ENCODE measurements around the gene MBOAT7.

Gene MBOAT7

DNA sequence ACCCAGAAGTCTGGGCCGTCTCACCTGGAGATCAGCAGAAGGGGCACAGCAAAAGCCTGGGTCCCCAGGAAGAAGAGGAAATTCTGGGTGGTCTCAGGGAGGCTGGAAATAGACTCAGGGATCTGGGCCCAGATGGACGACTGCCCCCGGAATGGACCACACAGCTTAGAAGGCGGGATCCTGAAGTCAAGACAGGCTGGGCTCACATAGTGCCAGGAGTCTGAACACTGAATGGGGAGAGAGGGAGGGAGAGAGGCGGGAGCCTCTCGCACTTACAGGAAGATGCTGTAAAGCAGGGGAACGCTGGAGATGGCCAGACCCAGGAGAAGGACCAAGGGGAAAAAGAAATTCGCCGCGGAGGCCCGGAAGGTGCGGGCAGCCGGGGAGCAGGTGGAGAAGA lies 28.5 kb downstream of the MBOAT7 start:
- DNase-seq, result no peak

GRCh38 chr19:54160182-54160811 lies 29.1 kb downstream of the MBOAT7 start:
- DNase-seq, result no peak

DNA sequence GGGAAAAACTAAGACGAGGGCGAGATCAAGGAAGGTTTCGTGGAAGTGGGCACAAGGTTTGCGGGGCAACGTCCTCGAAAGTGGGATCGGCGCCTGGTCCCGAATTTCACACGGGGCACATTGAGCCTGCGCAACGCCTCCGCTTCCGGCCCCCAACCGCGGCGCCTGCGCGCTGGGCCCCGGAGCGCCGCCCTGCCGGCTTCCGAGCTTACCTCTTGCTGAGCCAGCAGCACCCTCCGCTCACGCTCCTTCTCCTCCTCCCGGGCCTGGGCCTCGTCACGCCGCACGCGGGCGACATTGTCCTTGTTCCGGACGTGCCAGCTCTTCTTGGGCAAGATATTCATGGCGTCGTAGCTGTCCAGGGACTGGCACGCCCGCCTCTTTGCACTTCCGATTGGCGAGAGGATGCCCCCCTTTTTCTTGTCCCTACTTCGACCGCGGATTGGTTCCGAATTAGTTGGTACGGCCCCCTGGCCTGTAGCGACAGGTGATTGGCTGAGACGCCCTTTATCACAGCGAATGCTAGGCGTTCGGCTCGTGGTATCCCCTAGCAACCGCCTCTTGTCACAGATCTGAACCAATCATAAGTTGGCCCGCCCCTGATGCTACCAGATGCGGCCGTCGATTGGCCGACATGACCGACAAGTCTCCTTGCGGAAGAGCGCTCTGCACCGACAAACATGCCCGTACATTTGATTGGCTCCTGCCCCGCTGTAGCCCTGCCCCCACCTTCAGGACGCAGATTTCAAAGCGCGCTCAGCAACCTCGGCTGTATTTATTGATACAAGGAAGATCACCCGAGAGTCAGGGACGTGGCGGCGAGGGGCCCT lies 29.8 kb downstream of the MBOAT7 start, which contains the start of gene LENG1:
TSS of gene LENG1 (minus strand) at position 370 of the 830 bp plus-strand sequence. CDS start at position 344, 26 bp downstream.
- peak; percentile 100 for DNase-seq

- DNase-seq, result peak; percentile 24
These were observed 30.5 kb downstream of the MBOAT7 start for GRCh38 chr19:54158812-54159351.

DNA sequence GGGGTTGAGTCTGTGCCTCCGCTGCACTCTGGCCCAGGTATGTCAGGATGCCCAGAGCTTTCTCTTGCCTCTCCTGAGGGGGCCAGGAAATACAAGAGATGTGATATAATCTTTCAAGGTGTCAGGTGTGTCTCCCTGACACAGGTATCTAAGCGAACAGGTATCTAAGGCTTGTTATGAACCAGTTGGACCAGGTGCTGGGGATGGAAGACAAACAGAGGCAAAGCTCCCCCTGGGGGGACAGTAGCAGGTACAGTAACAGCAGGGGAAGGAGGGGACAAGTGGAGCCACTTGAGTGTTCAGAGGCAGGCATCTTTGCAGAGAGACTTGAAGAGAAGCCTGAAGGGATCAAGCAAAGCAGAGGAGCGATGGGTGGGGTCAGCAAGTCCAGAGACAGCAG lies 32.4 kb downstream of the MBOAT7 start:
- DNase-seq, result no peak

GRCh38 chr19:54156490-54156889 lies 32.9 kb downstream of the MBOAT7 start:
- DNase-seq, result no peak

DNA sequence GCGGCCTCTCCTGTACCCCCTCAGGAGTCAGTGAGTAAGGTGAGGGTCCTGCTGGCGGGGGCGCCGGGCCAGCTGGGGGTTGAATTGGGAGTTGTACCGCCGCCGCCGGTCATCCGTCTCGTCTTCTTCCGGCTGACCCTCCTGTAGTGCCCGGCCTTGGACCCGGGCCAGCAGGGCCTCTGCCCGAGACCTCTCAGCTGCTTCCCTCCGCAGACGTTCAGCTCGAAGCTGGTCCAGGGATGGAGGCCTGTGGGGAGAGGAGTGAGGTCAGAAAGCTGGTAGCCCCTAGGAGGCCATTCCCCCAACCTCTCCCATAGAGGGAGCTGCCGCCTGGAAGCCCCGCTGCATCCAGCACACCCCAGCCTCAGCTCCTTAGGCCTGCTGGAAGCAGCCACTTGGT lies 33.7 kb downstream of the MBOAT7 start:
- DNase-seq, result no peak

DNA sequence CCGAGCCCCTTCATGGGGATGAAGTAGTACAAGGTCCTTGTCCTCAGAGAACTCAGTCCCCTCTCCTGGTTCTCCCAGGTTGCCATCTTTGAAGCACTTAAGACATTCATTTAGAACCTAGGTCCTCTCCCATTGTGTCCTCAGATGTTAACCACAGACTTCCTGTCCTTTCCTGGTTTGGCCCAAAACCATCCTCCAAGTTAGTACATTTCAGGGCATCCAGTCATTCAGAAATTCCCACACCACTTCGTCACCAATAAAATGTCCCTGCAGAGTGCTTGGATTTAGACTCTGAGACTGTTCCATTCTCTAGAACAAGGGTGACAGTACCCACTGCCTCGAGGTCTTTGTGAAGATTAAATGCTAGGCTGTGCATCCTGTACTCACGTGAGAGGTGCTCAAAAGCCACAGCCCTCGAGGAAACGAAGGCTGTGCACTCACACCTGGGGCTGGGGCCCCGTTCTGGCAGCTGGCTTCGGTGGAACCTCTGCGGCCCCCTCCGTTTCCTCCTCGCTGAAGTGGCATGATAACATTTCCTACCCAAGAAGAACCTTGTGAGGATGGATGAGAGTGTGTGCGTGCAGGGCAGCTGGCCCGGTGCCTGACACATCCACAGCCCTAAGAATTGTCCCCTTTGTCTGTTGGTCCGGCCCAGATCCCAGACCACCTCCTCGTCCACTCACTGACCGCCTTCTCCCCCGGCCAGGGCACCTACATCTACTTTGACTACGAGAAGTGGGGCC lies 34.6 kb downstream of the MBOAT7 start:
- peak; percentile 47 for DNase-seq

DNA sequence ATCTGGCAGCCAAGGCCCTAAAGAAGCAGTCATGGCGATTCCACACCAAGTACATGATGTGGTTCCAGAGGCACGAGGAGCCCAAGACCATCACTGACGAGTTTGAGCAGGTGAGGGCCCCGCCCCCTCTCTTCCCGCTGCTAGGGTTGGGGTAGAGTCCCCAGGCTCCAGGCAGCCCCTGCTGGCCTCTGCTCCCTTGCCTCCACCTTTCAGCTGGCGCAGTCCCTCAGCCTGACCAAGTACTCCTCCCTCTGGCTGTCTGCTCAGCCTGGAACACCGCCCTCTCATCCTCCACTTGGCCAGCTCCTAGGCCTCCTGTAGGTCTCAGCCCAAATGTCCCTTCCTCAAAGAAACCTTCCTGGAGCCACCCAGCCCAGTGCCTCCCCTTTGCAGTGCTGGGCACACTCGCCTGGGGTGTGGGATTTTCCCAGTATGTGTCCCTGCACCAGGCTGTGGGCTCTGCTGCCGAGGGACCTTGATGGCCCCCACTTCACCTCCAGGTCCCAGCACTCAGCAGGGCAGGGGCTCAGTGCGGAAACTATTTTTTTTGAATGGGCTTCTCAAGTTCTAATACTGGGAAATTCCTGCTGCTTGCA lies 35.6 kb downstream of the MBOAT7 start:
- DNase-seq, result no peak

- no peak for DNase-seq
These were observed 36.4 kb downstream of the MBOAT7 start for GRCh38 chr19:54152878-54153524.

DNA sequence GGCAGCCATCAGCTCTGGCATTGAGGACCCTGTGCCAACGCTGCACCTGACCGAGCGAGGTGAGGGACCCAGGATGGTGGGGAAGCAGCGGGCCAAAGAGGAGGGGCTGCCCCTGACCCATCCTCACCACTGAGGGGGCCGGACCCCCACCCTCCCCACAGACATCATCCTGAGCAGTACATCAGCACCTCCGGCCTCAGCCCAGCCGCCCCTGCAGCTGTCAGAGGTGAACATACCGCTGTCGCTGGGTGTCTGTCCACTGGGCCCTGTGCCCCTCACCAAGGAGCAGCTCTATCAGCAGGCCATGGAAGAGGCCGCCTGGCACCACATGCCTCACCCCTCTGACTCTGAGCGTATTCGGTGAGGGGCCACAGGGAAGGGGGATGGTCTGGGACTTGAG lies 37.1 kb downstream of the MBOAT7 start:
- DNase-seq, result no peak

DNA sequence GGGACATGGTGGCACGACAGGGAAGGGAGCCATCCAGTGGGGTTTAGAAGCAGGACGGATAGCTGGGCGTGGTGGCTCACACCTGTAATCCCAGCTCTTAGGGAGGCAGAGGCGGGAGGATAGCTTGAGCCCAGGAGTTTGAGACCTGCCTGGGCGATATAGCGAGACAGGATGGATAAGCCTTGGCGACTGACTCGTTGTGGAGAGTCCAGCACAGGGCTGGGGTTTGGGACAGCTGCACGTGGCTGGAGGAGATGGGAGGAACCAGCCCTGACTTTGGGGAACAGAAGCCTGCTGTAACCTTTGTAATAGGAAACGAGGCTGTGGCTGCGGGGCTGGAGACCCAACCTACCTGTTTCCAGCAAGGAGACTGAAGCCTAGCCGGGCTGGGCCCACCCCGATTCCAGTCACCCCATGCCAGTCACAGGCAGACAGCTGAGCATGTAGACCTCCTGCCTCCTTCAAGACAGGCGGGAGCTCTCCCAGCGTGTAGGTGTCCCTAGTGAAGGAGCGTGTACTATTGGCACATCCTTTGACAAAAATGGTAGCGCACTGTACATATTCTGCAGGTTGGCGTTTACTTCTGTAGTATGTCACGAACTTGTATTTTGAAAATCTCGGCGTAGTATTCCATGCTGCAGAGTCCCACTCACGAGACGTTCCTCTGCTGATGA lies 37.9 kb downstream of the MBOAT7 start:
- DNase-seq, result no peak

DNA sequence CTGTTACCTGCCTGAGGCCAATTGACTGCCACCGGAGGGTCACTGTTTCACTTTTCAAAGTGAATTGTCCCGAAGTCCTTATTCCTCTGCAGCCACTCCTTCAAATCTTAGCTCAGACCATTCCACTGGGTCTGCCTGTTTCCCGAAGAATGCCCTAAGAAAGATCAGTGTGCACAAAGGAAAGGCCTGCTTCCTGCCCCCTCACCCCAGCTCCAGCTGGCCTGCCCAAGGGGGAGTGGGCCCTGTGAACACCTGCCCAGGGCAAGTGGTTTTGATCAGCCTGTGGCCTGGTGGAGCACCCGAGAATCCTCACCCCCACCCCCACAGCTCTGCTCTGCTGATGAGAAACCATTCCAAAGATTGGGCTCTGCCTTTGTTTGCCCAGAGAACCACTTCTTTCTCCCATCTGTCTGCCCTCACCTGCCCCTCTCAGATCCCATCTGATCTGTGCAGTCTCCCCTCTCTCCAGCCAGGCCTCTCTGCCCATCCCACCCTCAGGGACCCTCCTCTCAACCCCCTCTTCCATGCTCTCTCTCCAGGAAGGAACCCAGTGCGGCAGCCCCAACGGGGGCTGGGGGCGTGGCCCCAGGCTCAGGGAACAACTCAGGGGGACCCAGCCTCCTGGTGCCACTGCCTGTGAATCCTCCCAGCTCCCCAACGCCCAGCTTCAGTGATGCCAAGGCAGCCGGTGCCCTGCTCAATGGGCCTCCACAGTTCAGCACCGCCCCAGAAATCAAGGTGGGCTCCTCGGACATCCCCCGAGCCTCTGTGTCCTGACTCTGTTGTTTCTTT lies 40.2 kb downstream of the MBOAT7 start:
- no peak for DNase-seq

DNA sequence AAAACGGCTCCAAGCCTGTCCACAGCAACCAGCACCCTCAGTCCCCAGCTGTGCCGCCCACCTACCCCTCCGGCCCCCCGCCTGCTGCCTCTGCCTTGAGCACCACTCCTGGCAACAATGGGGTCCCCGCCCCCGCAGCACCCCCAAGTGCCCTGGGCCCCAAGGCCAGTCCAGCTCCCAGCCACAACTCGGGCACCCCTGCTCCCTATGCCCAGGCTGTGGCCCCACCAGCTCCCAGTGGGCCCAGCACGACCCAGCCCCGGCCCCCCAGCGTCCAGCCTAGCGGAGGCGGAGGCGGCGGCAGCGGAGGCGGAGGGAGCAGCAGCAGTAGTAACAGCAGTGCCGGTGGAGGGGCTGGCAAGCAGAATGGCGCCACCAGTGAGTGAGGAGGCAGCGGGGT lies 41.2 kb downstream of the MBOAT7 start:
- DNase-seq, result no peak

- no peak for DNase-seq
These were observed 41.7 kb downstream of the MBOAT7 start for GRCh38 chr19:54147676-54148075.

DNA sequence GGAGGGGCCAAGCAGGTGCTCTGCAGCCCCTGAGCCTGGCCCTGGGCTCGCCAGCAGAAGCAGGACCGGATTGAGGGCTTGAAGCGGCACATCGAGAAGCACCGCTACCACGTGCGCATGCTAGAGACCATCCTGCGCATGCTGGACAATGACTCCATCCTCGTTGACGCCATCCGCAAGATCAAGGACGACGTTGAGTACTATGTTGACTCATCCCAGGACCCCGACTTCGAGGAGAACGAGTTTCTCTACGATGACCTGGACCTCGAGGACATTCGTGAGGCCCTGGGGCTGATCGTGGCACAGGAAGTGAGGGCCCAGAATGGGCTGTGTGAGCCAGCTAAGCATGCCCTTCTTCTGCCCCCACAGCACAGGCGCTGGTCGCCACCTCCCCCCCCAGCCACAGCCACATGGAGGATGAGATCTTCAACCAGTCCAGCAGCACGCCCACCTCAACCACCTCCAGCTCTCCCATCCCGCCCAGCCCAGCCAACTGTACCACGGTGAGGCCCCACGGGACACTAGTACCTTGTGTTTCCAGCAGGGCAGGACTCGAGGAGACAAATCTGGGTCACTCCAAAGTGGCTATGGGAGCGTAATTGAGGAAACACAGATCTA lies 43.7 kb downstream of the MBOAT7 start:
- DNase-seq, result no peak

GRCh38 chr19:54142166-54142780 lies 47.1 kb downstream of the MBOAT7 start:
- DNase-seq, result no peak

DNA sequence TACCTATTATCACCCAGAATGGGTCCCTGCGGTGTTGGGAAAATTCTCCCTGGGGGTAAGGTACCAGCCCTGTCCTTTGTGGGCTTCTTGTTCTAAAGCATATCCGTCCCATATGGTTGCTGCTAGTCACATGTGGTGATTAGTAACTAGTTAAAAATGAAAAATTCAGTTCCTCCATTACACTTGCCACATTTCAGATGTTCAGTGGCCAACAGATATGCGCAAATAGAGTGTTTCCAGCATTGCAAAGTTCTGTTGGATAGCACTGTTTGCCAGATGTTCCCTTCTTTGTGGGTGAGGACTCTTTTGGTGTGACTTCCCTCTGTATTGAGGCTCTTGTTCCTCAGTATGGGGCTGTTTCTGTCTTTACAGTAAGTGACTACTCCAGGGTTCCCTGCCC lies 48.0 kb downstream of the MBOAT7 start:
- DNase-seq, result no peak

- no peak for DNase-seq
These were observed 50.7 kb downstream of the MBOAT7 start for GRCh38 chr19:54138489-54139256.
